Uterus (tissue), 4 donors: ENCODE data around the gene PRKN. TPM values are rescaled to one million over a fixed set of nuclear protein-coding genes. Genes with fewer than 3 reads are reported as not detected.

Source experiments
- DNase-seq, 2 donors: peaks; one replicate each; pipeline ENCODE4 v3.0.0-alpha.2; 2019 to 2020
- H3K27ac ChIP-seq, 2 donors: fragments of 200-600 bp; sonication (generic); 1 replicate in 1 of 2; 2 replicates in 1 of 2; pipeline ENCODE4 v1.5.1; 2016 to 2018
- H3K27me3 ChIP-seq, 2 donors: fragments of 200-600 bp; sonication (generic); one replicate each; pipeline ENCODE4 v1.5.1; 2018 to 2019; ENCODE audit warnings: control low read depth in 1 of 2
- H3K36me3 ChIP-seq, 2 donors: fragments of 200-600 bp; sonication (generic); one replicate each; pipeline ENCODE4 v1.5.1; 2019; ENCODE audit warnings: control low read depth in 1 of 2
- H3K4me1 ChIP-seq, 2 donors: fragments of 200-600 bp; sonication (generic); one replicate each; pipeline ENCODE4 v1.5.1; 2018 to 2019; ENCODE audit warnings: control low read depth in 1 of 2
- H3K4me3 ChIP-seq, 2 donors: fragments of 200-600 bp; sonication (generic); 1 replicate in 1 of 2; 2 replicates in 1 of 2; pipeline ENCODE4 v1.5.1; 2018 to 2019; ENCODE audit warnings: mild to moderate bottlenecking in 1 of 2
- H3K9me3 ChIP-seq, 2 donors: fragments of 200-600 bp; sonication (generic); one replicate each; pipeline ENCODE4 v1.5.1; 2019; ENCODE audit warnings: control low read depth in 1 of 2
- POLR2A ChIP-seq, 2 donors: fragments of 450-650 bp; IDR thresholded peaks; one replicate each; pipeline ENCODE4 v1.6.1; 2016; ENCODE audit warnings: antibody characterized with exemption in 2 of 2, mild to moderate bottlenecking in 1 of 2, moderate library complexity in 1 of 2
- intact Hi-C: fragments of 100-400 bp; cut with DNase I; formaldehyde crosslinking; loops from one replicate; pipeline ENCODE4 v1.15.1; 2023; ENCODE audit warnings: low total_unique reads
- total RNA-seq, 4 donors: library from RNA; depleted of rRNA in 3 of 4; stranded (reverse); fragments of >200 nt in 3 of 4; gene quantifications; one replicate each; pipeline versions ENCODE4 v1.1.0 to v1.2.4, GENCODE V29; 2014 to 2023
- TF ChIP-seq, protein P1 (sequence below), 4 experiments: fragments of 200-600 bp in 2 of 4; fragments of 450-650 bp in 2 of 4; sonication (generic) in 2 of 4; IDR thresholded peaks; one replicate each; pipeline ENCODE4 v1.5.1; 2016 to 2019; ENCODE audit warnings: antibody characterized with exemption in 4 of 4, mild to moderate bottlenecking in 2 of 4, moderate library complexity in 1 of 4
- donor health status: DM: yes; HTN: yes; CAD: no.

PRKN gene
- total RNA-seq, 4 donors from 2014 or later, result 10.2 to 21.3 (median 13.1) TPM

GRCh38 chr6:161674930-161675682 lies 1052.5 kb downstream of the PRKN start:
- no peak for TF ChIP-seq POLR2A (IDR thresholded peaks at IDR 0.05)
- TF ChIP-seq, protein P1, sequence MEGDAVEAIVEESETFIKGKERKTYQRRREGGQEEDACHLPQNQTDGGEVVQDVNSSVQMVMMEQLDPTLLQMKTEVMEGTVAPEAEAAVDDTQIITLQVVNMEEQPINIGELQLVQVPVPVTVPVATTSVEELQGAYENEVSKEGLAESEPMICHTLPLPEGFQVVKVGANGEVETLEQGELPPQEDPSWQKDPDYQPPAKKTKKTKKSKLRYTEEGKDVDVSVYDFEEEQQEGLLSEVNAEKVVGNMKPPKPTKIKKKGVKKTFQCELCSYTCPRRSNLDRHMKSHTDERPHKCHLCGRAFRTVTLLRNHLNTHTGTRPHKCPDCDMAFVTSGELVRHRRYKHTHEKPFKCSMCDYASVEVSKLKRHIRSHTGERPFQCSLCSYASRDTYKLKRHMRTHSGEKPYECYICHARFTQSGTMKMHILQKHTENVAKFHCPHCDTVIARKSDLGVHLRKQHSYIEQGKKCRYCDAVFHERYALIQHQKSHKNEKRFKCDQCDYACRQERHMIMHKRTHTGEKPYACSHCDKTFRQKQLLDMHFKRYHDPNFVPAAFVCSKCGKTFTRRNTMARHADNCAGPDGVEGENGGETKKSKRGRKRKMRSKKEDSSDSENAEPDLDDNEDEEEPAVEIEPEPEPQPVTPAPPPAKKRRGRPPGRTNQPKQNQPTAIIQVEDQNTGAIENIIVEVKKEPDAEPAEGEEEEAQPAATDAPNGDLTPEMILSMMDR (IDR thresholded peaks at IDR 0.05), result no peak
- Histone ChIP-seq H3K9me3 (no peaks in the 10 kb centered on the region), H3K27ac (no peak overlapping the region), H3K27me3 (no peaks in the 10 kb centered on the region), H3K36me3 (no peaks in the 10 kb centered on the region), H3K4me1 (no peaks in the 10 kb centered on the region), H3K4me3 (no peak overlapping the region)
- DNase-seq, result no peak
- intact Hi-C loops, result no loop called here

- Histone ChIP-seq H3K9me3 (no peaks in the 10 kb centered on the region), H3K4me1 (no peaks in the 10 kb centered on the region), H3K36me3 (no peaks in the 10 kb centered on the region), H3K4me3 (no peak overlapping the region), H3K27ac (no peak overlapping the region), H3K27me3 (no peaks in the 10 kb centered on the region)
- intact Hi-C loops, result no loop called here
- DNase-seq, result no peak
- TF ChIP-seq, protein P1 (IDR thresholded peaks at IDR 0.05), result no peak
- no peak for TF ChIP-seq POLR2A (IDR thresholded peaks at IDR 0.05)
Measured at GRCh38 chr6:161673026-161673425, 1054.5 kb downstream of the PRKN start.

DNA sequence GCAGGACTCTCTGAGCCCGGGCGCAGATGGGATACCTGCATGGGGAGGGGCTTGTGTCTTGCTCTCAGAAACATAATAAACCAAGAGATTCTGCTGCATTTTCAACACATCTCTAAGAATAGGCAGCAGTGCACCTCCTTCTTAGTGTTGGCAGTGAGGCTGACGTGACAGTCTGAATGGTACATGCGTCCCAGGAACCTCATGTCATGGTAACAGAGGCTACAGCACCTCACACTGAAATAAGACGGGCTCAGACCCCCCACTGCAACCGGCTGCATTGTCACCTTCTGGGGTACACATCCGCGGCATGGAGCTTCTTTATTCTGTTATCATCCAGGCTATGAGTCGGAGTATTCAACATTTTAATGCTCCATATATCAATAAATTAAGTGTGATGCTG lies 1056.4 kb downstream of the PRKN start:
- TF ChIP-seq, protein P1 (IDR thresholded peaks at IDR 0.05), result no peak
- no peak for TF ChIP-seq POLR2A (IDR thresholded peaks at IDR 0.05)
- intact Hi-C loops, result no loop called here
- H3K27me3 ChIP-seq, result no peaks in the 10 kb centered on the region
- H3K4me3 ChIP-seq, result no peak overlapping the region
- H3K4me1 ChIP-seq, result no peaks in the 10 kb centered on the region
- no peak overlapping the region for H3K27ac ChIP-seq
- no peaks in the 10 kb centered on the region for H3K36me3 ChIP-seq
- H3K9me3 ChIP-seq, result no peaks in the 10 kb centered on the region
- no peak for DNase-seq

- H3K4me3 ChIP-seq, result no peak overlapping the region
- H3K4me1 ChIP-seq, result no peaks in the 10 kb centered on the region
- H3K9me3 ChIP-seq, result no peaks in the 10 kb centered on the region
- TF ChIP-seq, protein P1 (IDR thresholded peaks at IDR 0.05), result no peak
- TF ChIP-seq POLR2A (IDR thresholded peaks at IDR 0.05), result no peak
- H3K27ac ChIP-seq, result no peak overlapping the region
- no peaks in the 10 kb centered on the region for H3K27me3 ChIP-seq
- H3K36me3 ChIP-seq, result no peaks in the 10 kb centered on the region
- DNase-seq, result no peak
- intact Hi-C loops, result no loop called here
Measured at GRCh38 chr6:161668665-161669064, 1058.9 kb downstream of the PRKN start.

GRCh38 chr6:161667957-161668356 lies 1059.6 kb downstream of the PRKN start:
- intact Hi-C loops, result no loop called here
- TF ChIP-seq, protein P1 (IDR thresholded peaks at IDR 0.05), result no peak
- TF ChIP-seq POLR2A (IDR thresholded peaks at IDR 0.05), result no peak
- no peaks in the 10 kb centered on the region for H3K9me3 ChIP-seq
- H3K36me3 ChIP-seq, result no peaks in the 10 kb centered on the region
- DNase-seq, result no peak
- H3K4me1 ChIP-seq, result no peaks in the 10 kb centered on the region
- H3K27ac ChIP-seq, result no peak overlapping the region
- H3K4me3 ChIP-seq, result no peak overlapping the region
- H3K27me3 ChIP-seq, result no peaks in the 10 kb centered on the region
